Skeletal muscle satellite cell (primary cell): ENCODE results near the gene ECSIT. TPM values are rescaled to one million over a fixed set of nuclear protein-coding genes. Genes with fewer than 3 reads are reported as not detected.
"Not testable (repeated sequence)": the region's sequence is repeated elsewhere in the genome, so short reads cannot be mapped to it uniquely, and the experiment has no call there.

Experiments used
- H3K27me3 ChIP-seq: 2 replicates; pipeline ENCODE4 v1.7.0; 2013; ENCODE audit warnings: low read length; ENCODE audit not compliant: control insufficient read depth, insufficient read depth
- H3K36me3 ChIP-seq: 2 replicates; pipeline ENCODE4 v1.7.0; 2013; ENCODE audit warnings: mild to moderate bottlenecking, control low read depth, low read length; ENCODE audit not compliant: insufficient read depth
- H3K4me1 ChIP-seq: 2 replicates; pipeline ENCODE4 v1.7.0; 2013; ENCODE audit warnings: low read length; ENCODE audit not compliant: control insufficient read depth, insufficient read depth
- H3K4me2 ChIP-seq: 2 replicates; pipeline ENCODE4 v1.7.0; 2013; ENCODE audit warnings: mild to moderate bottlenecking, low read length
- H3K4me3 ChIP-seq: 2 replicates; pipeline ENCODE4 v1.7.0; 2013; ENCODE audit warnings: low read length
- H3K9ac ChIP-seq: 2 replicates; pipeline ENCODE4 v1.7.0; 2013; ENCODE audit warnings: mild to moderate bottlenecking, low read depth, low read length, moderate library complexity
- H3K9me3 ChIP-seq: replicated peaks from 2 replicates; pipeline ENCODE4 v1.7.0; 2013; ENCODE audit warnings: mild to moderate bottlenecking, control low read depth, low read length
- small RNA-seq: library from RNA; depleted of rRNA; stranded (forward); fragments of <200 nt; gene quantifications from one replicate; pipeline ENCODE3, GENCODE V24; 2012

The ECSIT gene

GRCh38 chr19:11458912-11459311, 70.0 kb downstream of the ECSIT start:
- H3K36me3 ChIP-seq, H3K9me3 ChIP-seq, H3K9ac ChIP-seq, H3K4me2 ChIP-seq, H3K4me1 ChIP-seq, H3K4me3 ChIP-seq: not testable (repeated sequence)
- H3K27me3 ChIP-seq, result peaks cover 13% of the 10 kb centered on the region

GRCh38 chr19:11458236-11458900, 70.6 kb downstream of the ECSIT start:
- Histone ChIP-seq H3K4me1 (no peaks in the 10 kb centered on the region), H3K4me3 (no peak overlapping the region), H3K9me3 (no peaks in the 10 kb centered on the region), H3K9ac (no peak overlapping the region), H3K27me3 (peaks cover 13% of the 10 kb centered on the region), H3K36me3 (no peaks in the 10 kb centered on the region), H3K4me2 (no peak overlapping the region)

DNA sequence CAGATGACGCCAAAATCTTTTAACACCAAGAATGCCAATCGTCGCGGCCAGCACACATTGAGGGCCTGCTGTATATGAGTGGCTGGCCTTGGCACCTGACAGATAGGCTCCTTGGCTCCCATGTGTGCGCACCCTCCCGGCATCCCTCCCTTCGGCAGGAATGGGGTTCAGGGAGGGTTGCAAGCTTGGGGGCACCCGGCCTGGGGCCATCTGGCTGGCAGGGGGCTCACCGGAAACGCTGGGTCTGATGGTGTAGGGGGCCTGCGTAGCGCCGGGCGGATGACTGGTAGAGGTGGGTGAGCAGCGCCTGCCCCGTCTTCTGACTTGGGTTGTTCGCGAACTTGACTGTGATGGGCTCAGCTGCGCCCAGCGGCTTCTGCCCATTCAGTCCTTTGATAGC, 71.1 kb downstream of the ECSIT start:
- no peaks in the 10 kb centered on the region for H3K9me3 ChIP-seq
- no peak overlapping the region for H3K4me3 ChIP-seq
- H3K36me3 ChIP-seq, result no peaks in the 10 kb centered on the region
- H3K9ac ChIP-seq, result no peak overlapping the region
- H3K4me1 ChIP-seq, result no peaks in the 10 kb centered on the region
- no peak overlapping the region for H3K4me2 ChIP-seq
- H3K27me3 ChIP-seq, result peaks cover 13% of the 10 kb centered on the region

GRCh38 chr19:11457115-11457514, 71.8 kb downstream of the ECSIT start:
- Histone ChIP-seq H3K9me3 (no peaks in the 10 kb centered on the region), H3K9ac (no peak overlapping the region), H3K36me3 (no peaks in the 10 kb centered on the region), H3K4me1 (no peaks in the 10 kb centered on the region), H3K4me2 (no peak overlapping the region), H3K27me3 (peaks cover 13% of the 10 kb centered on the region), H3K4me3 (no peak overlapping the region)

GRCh38 chr19:11456659-11457058, 72.3 kb downstream of the ECSIT start:
- no peaks in the 10 kb centered on the region for H3K36me3 ChIP-seq
- H3K4me1 ChIP-seq, result no peaks in the 10 kb centered on the region
- no peak overlapping the region for H3K4me3 ChIP-seq
- H3K9ac ChIP-seq, result no peak overlapping the region
- peaks cover 13% of the 10 kb centered on the region for H3K27me3 ChIP-seq
- H3K9me3 ChIP-seq, result no peaks in the 10 kb centered on the region
- H3K4me2 ChIP-seq, result no peak overlapping the region

Small RNAs within 50 kb of the gene (small RNA-seq; reads per million reads assigned to genes)
- gene MIR7974 (not detected), gene RN7SL833P (not detected)
